ENCODE measurements around the gene CHSY1.
"Not testable (repeated sequence)": the region's sequence is repeated elsewhere in the genome, so short reads cannot be mapped to it uniquely, and the experiment has no call there.

GRCh38 chr15:101214435-101215097 lies 37.3 kb downstream of the CHSY1 start:
- not testable (repeated sequence) for TF ChIP-seq CTCF, POLR2A (IDR thresholded peaks at IDR 0.05)

Measured in testis (tissue), 2 donors.